GM12878 (cell line): ENCODE measurements around the gene ANKRD33B. TPM values are rescaled to one million over a fixed set of nuclear protein-coding genes. Genes with fewer than 3 reads are reported as not detected.

Source experiments
- BCL11A ChIP-seq: IDR thresholded peaks from 2 replicates; pipeline ENCODE4 v1.6.1; 2011; ENCODE audit warnings: low read depth, low read length
- ESRRA ChIP-seq: IDR thresholded peaks from 2 replicates; pipeline ENCODE4 v1.6.1; 2012; ENCODE audit warnings: mild to moderate bottlenecking, low read length, improper control_type of control experiment
- HDAC2 ChIP-seq: fragments of 200-600 bp; sonication (generic); IDR thresholded peaks from 2 replicates; pipeline ENCODE4 v1.6.1; 2017
- MEF2A ChIP-seq: IDR thresholded peaks from 2 replicates; pipeline ENCODE4 v1.6.1; 2011; ENCODE audit warnings: low read depth, mild to moderate bottlenecking, low read length, moderate library complexity; ENCODE audit not compliant: insufficient read depth
- NR2F1 ChIP-seq: fragments of 450-650 bp; conservative IDR thresholded peaks from 2 replicates; pipeline ENCODE4 v1.6.1; 2017; ENCODE audit warnings: mild to moderate bottlenecking
- PAX8 ChIP-seq: fragments of 450-650 bp; IDR thresholded peaks from 2 replicates; pipeline ENCODE4 v1.6.1; 2017; ENCODE audit warnings: mild to moderate bottlenecking, moderate library complexity
- SMAD5 ChIP-seq: IDR thresholded peaks from 2 replicates; pipeline ENCODE4 v1.6.1; 2016; ENCODE audit warnings: antibody characterized with exemption, low read depth
- SMARCA5 ChIP-seq: fragments of 450-650 bp; IDR thresholded peaks from 2 replicates; pipeline ENCODE4 v1.6.1; 2017; ENCODE audit warnings: mild to moderate bottlenecking
- polyA plus RNA-seq, 11 experiments: library from polyadenylated mRNA; depleted of rRNA in 4 of 11; unstranded in 6 of 11; stranded (reverse) in 5 of 11; fragments of >200 nt; fragmentation: Nextera tagmentation in 4 of 11; fragmentation: Illumina TruSeq in 1 of 11; extraction: Ambion mirVana in 4 of 11; extraction: Trizol in 1 of 11; gene quantifications; 1 replicate in 1 of 11; 2 replicates in 10 of 11; pipeline versions ENCODE4 v1.2.1 to v1.2.3, GENCODE V29; 2011 to 2016; ENCODE audit warnings: inconsistent platforms in 2 of 11, missing spikeins in 2 of 11, low read depth in 1 of 11
- total RNA-seq, 4 experiments: library from RNA; depleted of rRNA in 3 of 4; stranded (reverse); fragments of >200 nt in 3 of 4; fragmentation: Illumina TruSeq in 1 of 4; extraction: Trizol in 1 of 4; gene quantifications; 2 replicates each; pipeline versions ENCODE4 v1.2.1 to v1.2.3, GENCODE V29; 2013 to 2021
- TF ChIP-seq, protein P1 (sequence below): fragments of 450-650 bp; conservative IDR thresholded peaks from 2 replicates; pipeline ENCODE4 v1.6.1; 2017; ENCODE audit warnings: mild to moderate bottlenecking, moderate library complexity
- TF ChIP-seq, protein P2 (sequence below): fragments of 450-650 bp; IDR thresholded peaks from 2 replicates; pipeline ENCODE4 v1.6.1; 2017; ENCODE audit warnings: mild to moderate bottlenecking, moderate library complexity
- TF ChIP-seq, protein P3 (sequence below): fragments of 450-650 bp; IDR thresholded peaks from 2 replicates; pipeline ENCODE4 v1.6.1; 2016; ENCODE audit warnings: mild to moderate bottlenecking

ANKRD33B gene
- total and polyA plus RNA-seq, 10 of the 15 experiments (the other 5 are each of a cell fraction or from before 2014, with no cell fraction given) = 4.9 to 61.6 (median 15.6) TPM

DNA sequence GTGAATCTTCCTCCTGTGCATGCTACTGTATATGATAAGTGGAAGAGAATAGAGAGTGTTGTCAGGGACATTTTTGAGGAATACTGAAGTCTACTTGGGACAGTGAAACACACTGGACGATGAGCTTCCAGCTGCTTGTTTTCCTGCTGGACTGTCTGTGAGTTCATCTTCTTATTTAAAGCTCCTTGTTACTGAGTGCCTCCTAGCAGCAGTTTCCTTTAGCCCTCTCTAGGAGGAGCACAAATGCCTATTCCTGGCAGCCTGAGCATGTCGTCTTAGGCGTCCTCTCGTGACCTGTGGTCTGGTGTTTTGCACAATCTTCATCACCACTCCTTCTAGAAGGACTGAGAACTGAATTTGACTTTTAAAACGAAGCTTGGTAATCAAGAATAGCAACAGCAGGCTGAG lies 43.8 kb downstream of the ANKRD33B start (continued):
- TF ChIP-seq SMARCA5 (peak; percentile 52; the same call in 1 of the 2 replicates), NR2F1 (0 out of 2 replicates have a peak, but pooled peaks have one; percentile 12), ESRRA (no peak), HDAC2 (no peak), MEF2A (peak; percentile 68), SMAD5 (0 out of 2 replicates have a peak, but pooled peaks have one; percentile 26), BCL11A (0 out of 2 replicates have a peak, but pooled peaks have one; percentile 54), PAX8 (no peak)
- TF ChIP-seq, protein P1, sequence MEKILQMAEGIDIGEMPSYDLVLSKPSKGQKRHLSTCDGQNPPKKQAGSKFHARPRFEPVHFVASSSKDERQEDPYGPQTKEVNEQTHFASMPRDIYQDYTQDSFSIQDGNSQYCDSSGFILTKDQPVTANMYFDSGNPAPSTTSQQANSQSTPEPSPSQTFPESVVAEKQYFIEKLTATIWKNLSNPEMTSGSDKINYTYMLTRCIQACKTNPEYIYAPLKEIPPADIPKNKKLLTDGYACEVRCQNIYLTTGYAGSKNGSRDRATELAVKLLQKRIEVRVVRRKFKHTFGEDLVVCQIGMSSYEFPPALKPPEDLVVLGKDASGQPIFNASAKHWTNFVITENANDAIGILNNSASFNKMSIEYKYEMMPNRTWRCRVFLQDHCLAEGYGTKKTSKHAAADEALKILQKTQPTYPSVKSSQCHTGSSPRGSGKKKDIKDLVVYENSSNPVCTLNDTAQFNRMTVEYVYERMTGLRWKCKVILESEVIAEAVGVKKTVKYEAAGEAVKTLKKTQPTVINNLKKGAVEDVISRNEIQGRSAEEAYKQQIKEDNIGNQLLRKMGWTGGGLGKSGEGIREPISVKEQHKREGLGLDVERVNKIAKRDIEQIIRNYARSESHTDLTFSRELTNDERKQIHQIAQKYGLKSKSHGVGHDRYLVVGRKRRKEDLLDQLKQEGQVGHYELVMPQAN = 0 out of 2 replicates have a peak, but pooled peaks have one; percentile 24
- TF ChIP-seq, protein P2, sequence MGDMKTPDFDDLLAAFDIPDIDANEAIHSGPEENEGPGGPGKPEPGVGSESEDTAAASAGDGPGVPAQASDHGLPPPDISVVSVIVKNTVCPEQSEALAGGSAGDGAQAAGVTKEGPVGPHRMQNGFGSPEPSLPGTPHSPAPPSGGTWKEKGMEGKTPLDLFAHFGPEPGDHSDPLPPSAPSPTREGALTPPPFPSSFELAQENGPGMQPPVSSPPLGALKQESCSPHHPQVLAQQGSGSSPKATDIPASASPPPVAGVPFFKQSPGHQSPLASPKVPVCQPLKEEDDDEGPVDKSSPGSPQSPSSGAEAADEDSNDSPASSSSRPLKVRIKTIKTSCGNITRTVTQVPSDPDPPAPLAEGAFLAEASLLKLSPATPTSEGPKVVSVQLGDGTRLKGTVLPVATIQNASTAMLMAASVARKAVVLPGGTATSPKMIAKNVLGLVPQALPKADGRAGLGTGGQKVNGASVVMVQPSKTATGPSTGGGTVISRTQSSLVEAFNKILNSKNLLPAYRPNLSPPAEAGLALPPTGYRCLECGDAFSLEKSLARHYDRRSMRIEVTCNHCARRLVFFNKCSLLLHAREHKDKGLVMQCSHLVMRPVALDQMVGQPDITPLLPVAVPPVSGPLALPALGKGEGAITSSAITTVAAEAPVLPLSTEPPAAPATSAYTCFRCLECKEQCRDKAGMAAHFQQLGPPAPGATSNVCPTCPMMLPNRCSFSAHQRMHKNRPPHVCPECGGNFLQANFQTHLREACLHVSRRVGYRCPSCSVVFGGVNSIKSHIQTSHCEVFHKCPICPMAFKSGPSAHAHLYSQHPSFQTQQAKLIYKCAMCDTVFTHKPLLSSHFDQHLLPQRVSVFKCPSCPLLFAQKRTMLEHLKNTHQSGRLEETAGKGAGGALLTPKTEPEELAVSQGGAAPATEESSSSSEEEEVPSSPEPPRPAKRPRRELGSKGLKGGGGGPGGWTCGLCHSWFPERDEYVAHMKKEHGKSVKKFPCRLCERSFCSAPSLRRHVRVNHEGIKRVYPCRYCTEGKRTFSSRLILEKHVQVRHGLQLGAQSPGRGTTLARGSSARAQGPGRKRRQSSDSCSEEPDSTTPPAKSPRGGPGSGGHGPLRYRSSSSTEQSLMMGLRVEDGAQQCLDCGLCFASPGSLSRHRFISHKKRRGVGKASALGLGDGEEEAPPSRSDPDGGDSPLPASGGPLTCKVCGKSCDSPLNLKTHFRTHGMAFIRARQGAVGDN = peak; percentile 56; the same call in 1 of the 2 replicates
- TF ChIP-seq, protein P3, sequence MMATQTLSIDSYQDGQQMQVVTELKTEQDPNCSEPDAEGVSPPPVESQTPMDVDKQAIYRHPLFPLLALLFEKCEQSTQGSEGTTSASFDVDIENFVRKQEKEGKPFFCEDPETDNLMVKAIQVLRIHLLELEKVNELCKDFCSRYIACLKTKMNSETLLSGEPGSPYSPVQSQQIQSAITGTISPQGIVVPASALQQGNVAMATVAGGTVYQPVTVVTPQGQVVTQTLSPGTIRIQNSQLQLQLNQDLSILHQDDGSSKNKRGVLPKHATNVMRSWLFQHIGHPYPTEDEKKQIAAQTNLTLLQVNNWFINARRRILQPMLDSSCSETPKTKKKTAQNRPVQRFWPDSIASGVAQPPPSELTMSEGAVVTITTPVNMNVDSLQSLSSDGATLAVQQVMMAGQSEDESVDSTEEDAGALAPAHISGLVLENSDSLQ = no peak
